GM18502 (cell line): ENCODE measurements around the gene PRXL2A.
"Not testable (repeated sequence)": the region's sequence is repeated elsewhere in the genome, so short reads cannot be mapped to it uniquely, and the experiment has no call there.

Experiments used
- ATAC-seq: cut with Tn5 transposase; IDR thresholded peaks from one replicate; pipeline ENCODE4 v1.9.1; 2021; ENCODE audit warnings: mild to moderate bottlenecking; ENCODE audit not compliant: unreplicated experiment, poor library complexity

The PRXL2A gene

DNA sequence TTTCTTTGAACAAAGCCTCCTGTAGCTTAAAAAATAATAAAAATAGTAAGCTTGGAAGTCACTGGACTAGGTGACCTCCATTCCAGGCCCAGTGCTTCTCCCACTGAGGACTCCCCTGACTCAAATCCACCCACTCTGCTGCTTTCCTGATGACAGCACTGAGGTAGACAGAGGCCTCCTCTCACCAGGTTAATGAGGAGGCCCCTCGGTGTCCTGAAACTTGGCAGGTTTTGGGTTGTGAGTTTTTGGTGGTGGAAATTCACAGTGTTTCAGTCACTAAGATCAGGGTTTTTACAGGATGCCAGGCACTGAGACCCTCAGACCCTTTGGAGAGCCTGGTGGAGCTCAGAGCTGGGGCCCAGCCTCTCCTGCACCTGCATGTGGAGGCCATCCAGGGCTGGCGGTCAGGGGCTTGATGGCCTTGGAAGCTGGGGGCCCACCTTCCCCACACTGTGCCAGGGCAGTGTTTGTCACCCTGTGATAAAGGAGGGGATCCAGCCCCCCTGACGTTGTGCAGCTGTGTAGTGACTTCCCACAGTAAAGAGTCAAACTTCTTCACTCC, 64.8 kb downstream of the PRXL2A start:
- ATAC-seq, result no peak

DNA sequence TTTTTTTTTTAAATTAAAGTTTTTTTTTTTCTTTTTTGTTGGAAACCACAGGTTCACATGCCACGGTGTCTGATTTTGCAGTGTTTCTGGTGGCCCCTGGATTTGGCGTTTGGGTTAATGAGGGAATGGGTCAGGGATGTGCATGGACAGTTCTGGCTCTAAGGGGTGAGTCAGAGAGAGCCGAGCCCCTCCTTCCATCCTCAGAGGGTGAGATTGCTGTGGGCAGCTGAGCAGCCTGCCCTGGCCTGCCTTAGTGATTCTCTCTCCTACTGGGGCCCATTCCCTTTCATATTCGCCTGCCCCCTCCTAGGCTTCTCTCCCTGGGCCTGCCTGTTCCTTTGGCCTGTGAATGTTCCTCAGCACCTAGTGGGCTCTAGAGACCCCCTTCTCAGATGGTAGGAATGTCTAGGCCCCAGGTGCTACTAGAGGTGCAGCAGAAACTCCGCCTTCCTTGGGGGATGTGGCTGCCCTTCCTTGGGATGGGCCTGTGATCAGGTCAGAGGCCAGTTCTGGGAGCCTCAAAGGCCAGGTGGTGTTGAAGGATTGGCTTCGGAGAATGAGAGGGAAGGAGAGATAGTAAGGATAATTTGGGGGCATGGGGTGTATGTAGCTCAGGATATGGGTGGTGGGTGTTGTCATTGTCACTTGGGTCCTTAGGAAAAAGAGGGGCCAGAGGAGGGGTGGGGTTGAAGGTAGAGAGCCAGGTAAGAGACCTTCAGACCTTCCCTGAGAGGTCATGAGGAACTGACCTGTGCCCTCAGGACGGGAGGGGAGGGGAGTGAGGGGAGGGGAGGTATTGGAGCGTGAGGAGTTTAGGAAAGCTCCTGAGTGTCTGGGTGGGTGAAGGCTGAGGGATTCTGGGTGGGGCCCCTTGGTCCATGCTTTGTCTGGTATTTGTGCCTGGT, 65.6 kb downstream of the PRXL2A start:
- no peak for ATAC-seq

DNA sequence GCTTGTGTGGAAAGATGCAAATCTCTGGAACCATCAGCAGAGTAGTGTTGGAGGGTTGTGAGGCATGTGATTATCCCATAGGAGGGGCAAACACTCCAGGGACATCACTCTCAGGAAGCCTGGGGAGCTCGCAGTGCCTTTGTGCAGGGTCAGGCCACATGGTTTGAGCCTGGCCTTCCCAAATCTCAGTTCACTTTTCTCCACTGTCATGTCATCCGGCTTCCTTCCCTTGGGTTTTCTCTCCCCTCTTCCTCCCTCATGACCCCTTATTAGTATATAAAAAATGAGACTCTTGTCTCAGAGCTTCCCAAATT, 66.2 kb downstream of the PRXL2A start:
- no peak for ATAC-seq

- no peak for ATAC-seq
Observed at GRCh38 chr10:80474941-80475340, 66.6 kb downstream of the PRXL2A start.

DNA sequence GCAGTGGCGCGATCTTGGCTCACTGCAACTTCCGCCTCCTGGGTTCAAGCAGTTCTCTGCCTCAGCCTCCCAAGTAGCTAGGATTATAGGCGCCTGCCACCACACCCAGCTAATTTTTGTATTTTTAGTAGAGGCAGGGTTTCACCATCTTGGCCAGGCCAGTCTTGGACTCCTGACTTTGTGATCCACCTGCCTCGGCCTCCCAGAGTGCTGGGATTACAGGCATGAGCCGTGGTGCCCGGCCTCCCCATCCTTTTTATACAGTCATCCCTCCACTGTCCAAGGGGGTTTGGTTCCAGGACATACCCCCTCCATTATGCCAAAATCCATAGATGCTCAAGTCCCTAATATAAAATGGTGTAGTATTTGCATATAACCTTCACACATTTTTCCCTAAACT, 67.3 kb downstream of the PRXL2A start:
- not testable (repeated sequence) for ATAC-seq

DNA sequence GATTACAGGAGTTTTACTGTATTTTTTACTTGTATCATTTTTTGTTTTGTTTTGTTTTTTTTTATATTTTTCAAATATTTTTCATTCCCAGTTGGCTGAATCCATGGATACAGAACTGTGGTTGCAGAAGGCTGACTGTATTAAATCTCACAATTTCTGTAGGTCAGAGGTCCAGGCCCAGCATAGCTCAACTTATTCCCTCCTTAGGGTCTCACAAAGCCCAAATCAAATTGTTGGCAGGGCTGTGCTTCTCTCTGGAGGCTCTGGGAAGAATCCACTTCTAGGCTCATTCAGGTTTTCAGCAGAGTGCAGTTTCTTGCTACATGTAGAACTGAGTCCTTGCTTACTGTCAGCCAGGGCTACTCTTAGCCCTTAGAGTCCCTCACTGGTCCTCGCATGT, 68.3 kb downstream of the PRXL2A start:
- ATAC-seq, result no peak

DNA sequence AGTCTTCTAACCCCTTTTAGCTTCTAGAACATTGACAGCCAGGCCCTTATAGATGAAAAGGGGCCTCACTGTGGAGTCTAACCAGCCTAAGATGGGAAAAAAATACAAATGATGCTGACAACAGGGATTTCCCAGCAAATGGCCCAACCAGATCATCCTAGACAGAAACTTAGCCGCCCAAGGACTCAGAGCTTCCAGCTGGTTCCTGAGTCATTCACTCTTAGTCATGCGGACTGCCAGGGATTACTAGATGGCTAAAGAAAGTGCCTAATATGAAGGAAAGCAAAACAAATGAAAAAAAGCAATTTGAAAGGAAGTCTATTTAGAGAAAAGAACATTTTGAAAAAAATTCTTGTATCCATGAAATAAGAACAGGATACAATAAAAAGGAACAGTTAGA, 69.5 kb downstream of the PRXL2A start:
- ATAC-seq, result no peak

DNA sequence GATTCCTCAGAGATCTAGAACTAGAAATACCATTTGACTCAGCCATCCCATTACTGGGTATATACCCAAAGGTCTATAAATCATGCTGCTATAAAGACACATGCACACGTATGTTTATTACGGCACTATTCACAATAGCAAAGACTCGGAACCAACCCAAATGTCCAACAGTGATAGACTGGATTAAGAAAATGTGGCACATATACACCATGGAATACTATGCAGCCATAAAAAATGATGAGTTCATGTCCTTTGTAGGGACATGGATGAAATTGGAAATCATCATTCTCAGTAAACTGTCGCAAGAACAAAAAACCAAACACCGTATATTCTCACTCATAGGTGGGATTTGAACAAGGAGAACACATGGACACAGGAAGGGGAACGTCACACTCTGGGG, 72.0 kb downstream of the PRXL2A start:
- not testable (repeated sequence) for ATAC-seq

- ATAC-seq, result no peak
Observed at GRCh38 chr10:80480852-80481251, 72.5 kb downstream of the PRXL2A start.

DNA sequence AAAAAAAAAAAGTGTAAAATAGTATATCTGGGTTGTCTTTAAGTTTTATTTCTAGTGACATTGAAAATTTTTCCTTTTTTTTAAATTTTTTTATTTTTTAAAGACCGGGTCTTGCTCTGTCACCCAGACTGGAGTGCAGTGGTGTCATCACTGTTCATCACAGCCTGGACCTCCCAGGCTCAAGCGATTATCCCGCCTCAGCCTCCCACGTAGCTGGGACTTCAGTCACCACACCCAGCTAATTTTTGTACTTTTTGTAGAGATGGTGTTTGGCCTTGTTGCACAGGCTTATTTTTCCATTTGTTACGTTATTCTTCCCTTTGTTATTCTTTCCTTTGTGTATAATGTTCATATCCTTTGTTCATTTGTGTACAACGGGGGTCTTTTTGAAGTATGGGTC, 75.9 kb downstream of the PRXL2A start:
- ATAC-seq, result no peak

- no peak for ATAC-seq
Observed at GRCh38 chr10:80484676-80485075, 76.3 kb downstream of the PRXL2A start.

GRCh38 chr10:80485076-80485945, 77.0 kb downstream of the PRXL2A start:
- ATAC-seq, result no peak

DNA sequence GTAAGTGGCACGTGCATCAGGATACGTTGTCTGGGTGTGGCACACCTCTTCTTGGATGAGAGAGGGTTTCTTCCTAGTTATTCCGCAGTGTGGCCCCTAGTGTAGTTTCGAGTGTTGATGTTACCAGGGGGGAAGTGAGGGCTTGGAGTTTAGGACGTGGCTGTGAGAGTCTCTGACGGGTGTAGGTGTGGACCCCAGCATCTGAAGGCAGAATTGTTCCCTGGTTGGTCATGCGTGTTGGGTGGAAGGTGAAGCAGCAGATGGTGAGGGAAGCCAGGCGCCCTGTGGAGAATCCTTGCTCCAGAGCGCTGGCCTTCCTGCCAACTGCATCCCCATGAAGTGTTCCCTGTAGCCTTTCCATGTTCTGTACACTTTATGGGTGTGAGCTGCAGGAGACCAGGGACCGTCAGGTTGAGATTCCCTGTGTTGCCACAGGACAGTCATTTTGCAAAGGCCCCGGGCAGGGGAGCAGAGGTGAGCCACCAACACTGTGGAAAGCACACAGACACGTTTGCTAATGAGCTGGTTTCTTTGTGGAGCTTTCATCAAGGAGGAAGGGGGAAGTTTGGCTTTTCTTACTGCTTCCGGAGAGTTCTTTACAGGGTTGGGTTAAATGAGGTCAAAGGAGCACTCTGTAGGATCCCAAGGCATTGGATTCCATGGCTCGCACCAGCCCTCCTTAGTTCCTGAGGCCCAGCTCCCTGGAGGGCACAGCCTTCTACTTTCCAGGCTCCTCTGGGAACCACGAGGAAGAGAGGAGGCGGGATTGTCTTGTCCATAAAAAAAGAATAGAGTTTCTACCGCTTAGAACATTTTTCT, 77.8 kb downstream of the PRXL2A start:
- no peak for ATAC-seq
